Esophagus muscularis mucosa (tissue), 4 donors: ENCODE data around the gene NUP93. TPM values are rescaled to one million over a fixed set of nuclear protein-coding genes. Genes with fewer than 3 reads are reported as not detected.

ENCODE experiments used
- DNase-seq: peaks from one replicate; pipeline ENCODE4 v3.0.0-alpha.2; 2017; ENCODE audit errors: extremely low spot score
- H3K27ac ChIP-seq, 4 donors: fragments of 200-600 bp; sonication (generic); replicated peaks in 1 of 4; 1 replicate in 3 of 4; 2 replicates in 1 of 4; pipeline ENCODE4 v1.5.1; 2016 to 2019; ENCODE audit warnings: mild to moderate bottlenecking in 1 of 4
- H3K27me3 ChIP-seq, 4 donors: fragments of 200-600 bp; sonication (generic); one replicate each; pipeline versions ENCODE4 v1.5.1 to v1.6.0; 2016 to 2019
- H3K36me3 ChIP-seq, 4 donors: fragments of 200-600 bp; sonication (generic); one replicate each; pipeline ENCODE4 v1.5.1; 2016 to 2019
- H3K4me1 ChIP-seq, 4 donors: fragments of 200-600 bp; sonication (generic); one replicate each; pipeline ENCODE4 v1.5.1; 2016 to 2019
- H3K4me3 ChIP-seq, 4 donors: fragments of 200-600 bp; sonication (generic); 1 replicate in 2 of 4; 2 replicates in 2 of 4; pipeline ENCODE4 v1.5.1; 2016 to 2019; ENCODE audit warnings: mild to moderate bottlenecking in 4 of 4, moderate library complexity in 1 of 4
- H3K9me3 ChIP-seq, 4 donors: fragments of 200-600 bp; sonication (generic); 1 replicate in 3 of 4; 2 replicates in 1 of 4; pipeline ENCODE4 v1.5.1; 2016 to 2019
- CTCF ChIP-seq, 3 experiments: fragments of 200-600 bp in 2 of 3; fragments of 450-650 bp in 1 of 3; sonication (generic) in 2 of 3; IDR thresholded peaks; one replicate each; pipeline ENCODE4 v1.5.1; 2017 to 2019; ENCODE audit warnings: antibody characterized with exemption in 3 of 3, mild to moderate bottlenecking in 2 of 3, moderate library complexity in 1 of 3
- EP300 ChIP-seq: sonication (generic); formaldehyde crosslinking; IDR thresholded peaks from one replicate; pipeline ENCODE4 v1.6.1; 2017; ENCODE audit warnings: antibody characterized with exemption
- POLR2A ChIP-seq: fragments of 450-650 bp; IDR thresholded peaks from one replicate; pipeline ENCODE4 v1.6.1; 2017; ENCODE audit warnings: antibody characterized with exemption, moderate library complexity, mild to moderate bottlenecking, low read depth
- POLR2AphosphoS5 ChIP-seq, 2 donors: sonication (generic); formaldehyde crosslinking; IDR thresholded peaks; one replicate each; pipeline ENCODE4 v1.6.1; 2017; ENCODE audit warnings: antibody characterized with exemption in 2 of 2
- WGBS: methylation state at CpG from one replicate; pipeline ENCODE4 v1.1.5; 2018; 5-methylcytosine and 5-hydroxymethylcytosine counted together
- intact Hi-C: fragments of 100-400 bp; cut with DNase I; formaldehyde crosslinking; loops from one replicate; pipeline ENCODE4 v1.15.1; 2023
- small RNA-seq, 3 donors: library from RNA; depleted of rRNA; stranded (forward); fragments of <200 nt; gene quantifications; one replicate each; pipeline ENCODE3, GENCODE V24; 2016
- total RNA-seq, 4 donors: library from RNA; depleted of rRNA; stranded (reverse); fragments of >200 nt; gene quantifications; one replicate each; pipeline versions ENCODE4 v1.1.0 to v1.2.1, GENCODE V29; 2016

The NUP93 gene
- total RNA-seq, 4 donors from 2014 or later: 34.0 to 47.5 (median 36.5) TPM

DNA sequence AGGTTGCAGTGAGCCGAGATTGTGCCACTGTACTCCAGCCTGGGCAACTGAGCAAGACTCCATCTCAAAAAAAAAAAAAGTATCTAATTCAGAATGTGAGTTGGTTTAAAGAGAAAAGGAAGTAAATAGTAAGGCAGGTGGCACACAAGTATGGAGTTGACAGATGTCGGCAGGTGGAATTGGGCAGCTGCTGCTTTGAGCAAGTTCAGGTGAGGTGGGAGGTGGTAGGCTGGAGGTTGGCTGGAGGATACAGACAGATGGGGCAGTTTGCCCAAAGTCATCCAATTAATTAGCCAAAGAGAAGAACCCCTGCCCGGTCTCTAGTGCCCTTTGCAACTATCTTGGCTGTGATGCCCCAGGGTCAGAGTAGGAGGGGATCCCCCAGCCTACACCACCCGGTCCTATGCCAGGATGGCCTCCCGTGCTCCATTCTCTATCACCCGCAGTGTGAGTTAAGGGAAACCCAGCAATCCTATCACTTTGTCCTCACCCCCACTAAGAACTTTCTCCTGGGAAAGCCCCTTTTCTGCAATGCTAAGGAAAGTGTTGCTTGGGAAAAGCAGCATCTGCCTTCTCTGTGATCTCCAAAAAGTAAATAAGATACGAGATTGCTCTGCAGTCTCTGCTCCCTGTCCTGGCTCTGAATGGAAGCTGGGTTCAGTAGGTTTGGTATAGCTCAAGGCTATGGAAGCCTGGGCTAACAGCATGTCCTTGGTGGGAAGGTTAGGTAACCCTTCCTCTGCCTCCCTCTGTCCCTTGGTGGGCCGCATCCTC lies 167.3 kb downstream of the NUP93 start:
- Histone ChIP-seq H3K27ac (no peak overlapping the region), H3K27me3 (no peaks in the 10 kb centered on the region), H3K36me3 (no peaks in the 10 kb centered on the region), H3K4me3 (no peak overlapping the region), H3K4me1 (no peaks in the 10 kb centered on the region), H3K9me3 (no peaks in the 10 kb centered on the region)
- WGBS: 88% methylated on average over 8 of the region's 8 CpGs
- intact Hi-C loops: no loop called here
- TF ChIP-seq EP300 (no peak), POLR2AphosphoS5 (IDR thresholded peaks at IDR 0.05) (no peak), CTCF (IDR thresholded peaks at IDR 0.05) (no peak), POLR2A (no peak)
- DNase-seq: no peak

- WGBS: 86% methylated on average over 8 of the region's 8 CpGs
- TF ChIP-seq POLR2A (no peak), CTCF (IDR thresholded peaks at IDR 0.05) (no peak), POLR2AphosphoS5 (IDR thresholded peaks at IDR 0.05) (no peak), EP300 (no peak)
- intact Hi-C loops: no loop called here
These were observed 168.9 kb downstream of the NUP93 start for GRCh38 chr16:56898847-56899246.

More at GRCh38 chr16:56898847-56899246, 168.9 kb downstream of the NUP93 start:
- Histone ChIP-seq H3K27me3 (peaks cover 0 to 13% (median 0%) of the 10 kb centered on the region in 4 donors), H3K4me1 (no peaks in the 10 kb centered on the region), H3K4me3 (no peak overlapping the region), H3K27ac (no peak overlapping the region), H3K9me3 (no peaks in the 10 kb centered on the region), H3K36me3 (no peaks in the 10 kb centered on the region)
- DNase-seq: no peak

Small RNA genes lying within 50 kb of the gene (small RNA-seq; reads per million reads assigned to genes)
- 0 to 0.17 (median 0) reads per million in 3 donors for gene MIR138-2

Other genes with a start within 250 kb of the NUP93 start
- 10 to 100 TPM; 33.2 to 47.8 (median 39.0) TPM for gene BBS2, start 210.1 kb upstream of the NUP93 start, total RNA-seq
- gene MT4, start 165.1 kb upstream of the NUP93 start, total RNA-seq: not detected
- 10 to 100 TPM in 1 of 4 donors, 1 to 10 TPM in 3; 2.0 to 12.5 (median 4.1) TPM for gene MT3, start 140.6 kb upstream of the NUP93 start, total RNA-seq
- 100 to 1,000 TPM in 3 of 4 donors, 10 to 100 TPM in 1; 27.0 to 528 (median 116) TPM for gene MT2A, start 121.5 kb upstream of the NUP93 start, total RNA-seq
- gene MT1E, start 104.3 kb upstream of the NUP93 start, total RNA-seq: 100 to 1,000 TPM in 3 of 4 donors, 10 to 100 TPM in 1; 57.7 to 428 (median 146) TPM
- gene MT1M, start 97.5 kb upstream of the NUP93 start, total RNA-seq: 10 to 100 TPM in 3 of 4 donors, 1 to 10 TPM in 1; 3.7 to 74.9 (median 14.9) TPM
- gene MT1A, start 91.5 kb upstream of the NUP93 start, total RNA-seq: 100 to 1,000 TPM in 1 of 4 donors, 10 to 100 TPM in 1, 1 to 10 TPM in 1, not detected in 1; 1.7 to 371 (median 21.3) TPM
- gene MT1B, start 78.2 kb upstream of the NUP93 start, total RNA-seq: not detected
- gene MT1F, start 72.2 kb upstream of the NUP93 start, total RNA-seq: 1 to 10 TPM; 2.1 to 7.1 (median 5.0) TPM
- gene MT1G, start 62.1 kb upstream of the NUP93 start, total RNA-seq: 10 to 100 TPM in 2 of 4 donors, 1 to 10 TPM in 1, not detected in 1; 4.9 to 59.0 (median 19.0) TPM
- not detected for gene MT1H, start 60.3 kb upstream of the NUP93 start, total RNA-seq
- 1,000 to 10,000 TPM in 1 of 4 donors, 100 to 1,000 TPM in 3; 283 to 1,221 (median 512) TPM for gene MT1X, start 47.7 kb upstream of the NUP93 start, total RNA-seq
- not detected for gene SLC12A3, start 135.1 kb downstream of the NUP93 start, total RNA-seq
- gene HERPUD1, start 202.0 kb downstream of the NUP93 start, total RNA-seq: 10 to 100 TPM; 64.0 to 99.7 (median 71.5) TPM
- gene CETP, start 231.8 kb downstream of the NUP93 start, total RNA-seq: 1 to 10 TPM in 1 of 4 donors, under 1 TPM in 2, not detected in 1; 0.19 to 1.2 (median 0.52) TPM